Loucy (cell line): ENCODE results near the gene SCG2.

Experiments
- H2AFZ ChIP-seq: fragments of 200-600 bp; sonication (generic); 2 replicates; pipeline ENCODE4 v1.6.0; 2016; ENCODE audit warnings: antibody characterized with exemption, mild to moderate bottlenecking, low read length, moderate library complexity
- H3F3A ChIP-seq: fragments of 200-600 bp; 2 replicates; pipeline ENCODE4 v1.6.0; 2016; ENCODE audit warnings: antibody characterized with exemption, low read depth, mild to moderate bottlenecking
- H3K27me3 ChIP-seq: fragments of 200-600 bp; sonication (generic); 2 replicates; pipeline ENCODE4 v1.6.1; 2014; ENCODE audit warnings: low read length, mild to moderate bottlenecking; ENCODE audit not compliant: insufficient read depth, poor library complexity, severe bottlenecking
- H3K36me3 ChIP-seq: fragments of 200-600 bp; sonication (generic); 2 replicates; pipeline ENCODE4 v1.6.1; 2016; ENCODE audit warnings: low read length; ENCODE audit not compliant: insufficient read depth
- H3K4me1 ChIP-seq: fragments of 200-600 bp; sonication (generic); 2 replicates; pipeline ENCODE4 v1.5.1; 2014; ENCODE audit warnings: low read length, mild to moderate bottlenecking; ENCODE audit not compliant: insufficient read depth, poor library complexity, severe bottlenecking
- H3K4me2 ChIP-seq: fragments of 200-600 bp; sonication (generic); 2 replicates; pipeline ENCODE4 v1.6.0; 2014; ENCODE audit warnings: antibody characterized with exemption, low read length, low read depth, mild to moderate bottlenecking; ENCODE audit not compliant: poor library complexity, severe bottlenecking
- H3K4me3 ChIP-seq: fragments of 200-600 bp; sonication (generic); 2 replicates; pipeline ENCODE4 v1.5.1; 2014; ENCODE audit warnings: low read length, mild to moderate bottlenecking, mixed read lengths; ENCODE audit not compliant: poor library complexity, severe bottlenecking
- H3K79me2 ChIP-seq: fragments of 200-600 bp; sonication (generic); 2 replicates; pipeline ENCODE4 v1.6.1; 2014; ENCODE audit warnings: low read length; ENCODE audit not compliant: insufficient read depth
- H3K9ac ChIP-seq: fragments of 200-600 bp; sonication (generic); 2 replicates; pipeline ENCODE4 v1.6.0; 2014; ENCODE audit warnings: mild to moderate bottlenecking, low read depth, low read length, moderate library complexity; ENCODE audit not compliant: poor library complexity, severe bottlenecking
- H3K9me2 ChIP-seq: fragments of 200-600 bp; sonication (generic); replicated peaks from 2 replicates; pipeline ENCODE4 v1.6.1; 2016; ENCODE audit warnings: low read depth, low read length, mixed read lengths
- H3K9me3 ChIP-seq: fragments of 200-600 bp; sonication (generic); 2 replicates; pipeline ENCODE4 v1.6.1; 2014; ENCODE audit warnings: mild to moderate bottlenecking, antibody characterized with exemption, low read length, low read depth; ENCODE audit not compliant: insufficient read depth
- H4K20me1 ChIP-seq: fragments of 200-600 bp; sonication (generic); 2 replicates; pipeline ENCODE4 v1.6.0; 2014; ENCODE audit warnings: antibody characterized with exemption, low read length, mild to moderate bottlenecking; ENCODE audit not compliant: insufficient read depth, poor library complexity, severe bottlenecking
- CTCF ChIP-seq: fragments of 200-600 bp; sonication (generic); conservative IDR thresholded peaks from 2 replicates; pipeline ENCODE4 v1.5.1; 2014; ENCODE audit warnings: mild to moderate bottlenecking, antibody characterized with exemption, low read length
- EZH2phosphoT487 ChIP-seq: fragments of 200-600 bp; IDR thresholded peaks from 2 replicates; pipeline ENCODE4 v1.6.1; 2018; ENCODE audit warnings: antibody characterized with exemption, mild to moderate bottlenecking, moderate library complexity, borderline replicate concordance

Gene SCG2

GRCh38 chr2:223643309-223643708 is 41.1 kb upstream of the SCG2 start:
- no peak overlapping the region for H3K4me3 ChIP-seq
- peaks cover 7% of the 10 kb centered on the region for H3K4me1 ChIP-seq
- H3K36me3 ChIP-seq, result no peaks in the 10 kb centered on the region
- no peaks in the 10 kb centered on the region for H4K20me1 ChIP-seq
- no peaks in the 10 kb centered on the region for H3K9me3 ChIP-seq
- TF ChIP-seq EZH2phosphoT487 (no peak), CTCF (no peak)
- no peaks in the 10 kb centered on the region for H3K9me2 ChIP-seq
- H3K79me2 ChIP-seq, result no peaks in the 10 kb centered on the region
- no peak overlapping the region for H3K9ac ChIP-seq
- no peak overlapping the region for H2AFZ ChIP-seq
- no peak overlapping the region for H3K4me2 ChIP-seq
- H3F3A ChIP-seq, result no peaks in the 10 kb centered on the region
- H3K27me3 ChIP-seq, result no peaks in the 10 kb centered on the region

- H3K79me2 ChIP-seq, result no peaks in the 10 kb centered on the region
- no peaks in the 10 kb centered on the region for H3K27me3 ChIP-seq
- H3K9ac ChIP-seq, result no peak overlapping the region
- H3K4me1 ChIP-seq, result no peaks in the 10 kb centered on the region
- H3K9me2 ChIP-seq, result no peaks in the 10 kb centered on the region
- no peak overlapping the region for H3K4me2 ChIP-seq
- H3K9me3 ChIP-seq, result no peaks in the 10 kb centered on the region
- no peak overlapping the region for H2AFZ ChIP-seq
- TF ChIP-seq EZH2phosphoT487, result no peak
- no peak for TF ChIP-seq CTCF
- no peaks in the 10 kb centered on the region for H3K36me3 ChIP-seq
- no peaks in the 10 kb centered on the region for H4K20me1 ChIP-seq
- no peaks in the 10 kb centered on the region for H3F3A ChIP-seq
- H3K4me3 ChIP-seq, result no peak overlapping the region
Observed at GRCh38 chr2:223642506-223642905, 40.3 kb upstream of the SCG2 start.

GRCh38 chr2:223641082-223641481 is 38.9 kb upstream of the SCG2 start:
- Histone ChIP-seq H2AFZ (no peak overlapping the region), H3K4me2 (no peak overlapping the region)
- TF ChIP-seq CTCF, result no peak
- TF ChIP-seq EZH2phosphoT487, result no peak

More at GRCh38 chr2:223641082-223641481, 38.9 kb upstream of the SCG2 start:
- H3F3A ChIP-seq, result no peaks in the 10 kb centered on the region
- H3K9ac ChIP-seq, result no peak overlapping the region
- no peaks in the 10 kb centered on the region for H3K27me3 ChIP-seq
- H4K20me1 ChIP-seq, result no peaks in the 10 kb centered on the region
- H3K79me2 ChIP-seq, result no peaks in the 10 kb centered on the region
- no peaks in the 10 kb centered on the region for H3K9me2 ChIP-seq
- no peaks in the 10 kb centered on the region for H3K36me3 ChIP-seq
- H3K4me1 ChIP-seq, result no peaks in the 10 kb centered on the region
- H3K9me3 ChIP-seq, result no peaks in the 10 kb centered on the region
- H3K4me3 ChIP-seq, result no peak overlapping the region
